GM18867 (cell line): Measurements from ENCODE around the gene RBPJL.

Experiments used
- ATAC-seq: cut with Tn5 transposase; IDR thresholded peaks from one replicate; pipeline ENCODE4 v1.9.1; 2021; ENCODE audit warnings: mild to moderate bottlenecking, moderate library complexity; ENCODE audit not compliant: unreplicated experiment

Gene RBPJL

DNA sequence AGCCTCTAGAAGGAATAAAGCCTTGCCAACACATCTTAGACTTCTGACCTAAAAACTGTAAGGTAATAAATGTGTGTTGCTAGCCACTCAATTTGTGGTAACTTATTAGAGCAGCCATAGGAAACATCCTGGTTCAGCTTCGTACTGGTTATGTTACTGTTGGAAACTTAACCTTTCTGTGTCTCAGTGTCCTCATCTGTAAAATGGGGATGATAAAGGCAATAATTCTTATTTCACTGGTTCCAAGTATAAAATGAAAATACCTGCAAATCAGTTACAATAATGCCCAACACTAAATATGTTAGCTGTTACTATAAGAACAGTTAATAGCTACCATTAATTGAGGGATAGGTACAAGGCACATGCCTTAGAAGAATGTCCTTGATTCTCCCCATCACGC is 14.3 kb upstream of the RBPJL start:
- no peak for ATAC-seq

DNA sequence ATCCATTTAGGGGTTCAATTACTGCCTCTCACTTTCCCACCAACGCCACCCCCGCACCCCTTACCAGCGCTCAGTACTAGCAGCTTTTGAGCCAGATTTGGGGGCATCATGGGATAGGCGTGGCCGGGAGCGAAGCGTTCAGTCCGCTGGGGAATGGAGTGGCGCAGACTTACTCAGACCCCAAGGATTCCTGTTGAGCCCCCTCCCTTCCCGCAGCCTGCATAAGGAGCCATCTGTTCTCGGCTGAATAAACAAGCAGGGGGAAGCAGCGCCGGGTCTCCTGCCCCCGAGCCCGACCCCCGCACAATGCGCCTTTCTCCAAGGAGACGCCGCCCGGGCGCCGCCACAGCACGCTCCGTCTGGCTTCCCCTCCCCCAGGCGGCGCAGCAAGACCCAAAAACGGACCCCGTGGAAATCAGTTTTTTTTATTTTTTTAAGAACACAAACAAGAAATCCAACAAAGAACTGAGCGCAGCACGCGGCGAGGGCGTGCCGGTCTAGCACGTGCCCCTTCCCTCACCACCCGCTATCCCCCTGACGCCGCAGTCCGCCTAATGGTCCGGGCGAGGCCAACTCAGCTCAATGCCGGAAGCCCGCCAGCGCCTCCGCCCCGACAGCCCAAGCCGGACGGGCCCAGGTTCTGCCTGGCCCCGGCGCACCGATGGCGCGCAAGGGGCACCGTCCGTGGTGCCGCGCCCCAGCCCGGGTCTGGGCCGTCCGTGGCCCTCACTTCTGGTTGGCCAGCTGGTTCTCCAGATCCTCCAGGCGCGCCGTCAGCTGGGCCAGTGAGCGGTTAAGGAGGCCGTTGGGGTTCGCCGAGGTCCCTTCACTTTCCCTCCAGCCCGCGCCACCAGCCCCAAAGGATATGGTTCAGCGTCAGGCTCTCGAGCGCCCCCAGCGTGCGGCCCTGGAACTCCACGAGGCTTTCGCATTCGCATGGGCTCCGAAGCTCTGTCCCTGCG is 13.3 kb upstream of the RBPJL start:
- ATAC-seq = peak; percentile 60

- ATAC-seq = no peak
Observed at GRCh38 chr20:45294003-45294368, 12.7 kb upstream of the RBPJL start.

DNA sequence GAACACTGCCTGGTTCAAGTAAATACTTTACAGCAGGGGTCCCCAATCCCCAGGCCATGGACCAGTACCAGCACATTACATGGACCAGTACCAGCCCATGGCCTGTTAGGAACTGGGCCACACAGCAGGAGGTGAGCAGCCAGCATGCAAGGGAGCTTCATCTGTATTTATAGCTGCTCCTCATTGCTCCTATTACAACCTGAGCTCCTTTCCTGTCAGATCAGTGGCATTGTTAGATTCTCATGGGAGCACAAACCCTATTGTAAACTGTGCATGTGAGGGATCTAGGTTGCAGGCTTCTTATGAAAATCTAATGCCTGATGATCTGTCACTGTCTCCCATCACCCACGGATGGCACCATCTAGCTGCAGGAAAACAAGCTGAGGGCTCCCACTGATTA is 12.0 kb upstream of the RBPJL start:
- ATAC-seq = no peak

- no peak for ATAC-seq
Observed at GRCh38 chr20:45297786-45298497, 8.7 kb upstream of the RBPJL start.

GRCh38 chr20:45299786-45300185 is 6.9 kb upstream of the RBPJL start:
- ATAC-seq = no peak

DNA sequence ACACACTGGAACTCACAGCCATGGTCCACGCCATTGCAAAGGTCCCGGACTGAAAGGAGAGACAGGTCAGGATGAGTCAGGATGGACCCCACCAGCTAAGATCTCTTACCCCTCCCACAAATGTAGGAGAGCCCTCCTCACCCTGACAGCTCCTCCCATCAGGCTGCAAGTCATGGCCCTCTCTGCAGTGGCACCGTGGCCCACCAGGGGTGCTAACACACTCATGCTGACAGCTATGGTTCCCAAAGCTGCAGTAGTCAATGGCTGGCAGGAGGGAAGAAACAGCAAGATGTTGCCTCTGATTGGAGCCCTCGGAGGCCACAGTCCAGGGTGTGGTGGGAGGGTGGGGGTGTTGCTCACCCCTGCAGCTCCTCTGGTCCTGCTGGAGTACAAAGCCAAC is 5.7 kb upstream of the RBPJL start:
- ATAC-seq = no peak

GRCh38 chr20:45301824-45302271 is 4.8 kb upstream of the RBPJL start:
- ATAC-seq = no peak

DNA sequence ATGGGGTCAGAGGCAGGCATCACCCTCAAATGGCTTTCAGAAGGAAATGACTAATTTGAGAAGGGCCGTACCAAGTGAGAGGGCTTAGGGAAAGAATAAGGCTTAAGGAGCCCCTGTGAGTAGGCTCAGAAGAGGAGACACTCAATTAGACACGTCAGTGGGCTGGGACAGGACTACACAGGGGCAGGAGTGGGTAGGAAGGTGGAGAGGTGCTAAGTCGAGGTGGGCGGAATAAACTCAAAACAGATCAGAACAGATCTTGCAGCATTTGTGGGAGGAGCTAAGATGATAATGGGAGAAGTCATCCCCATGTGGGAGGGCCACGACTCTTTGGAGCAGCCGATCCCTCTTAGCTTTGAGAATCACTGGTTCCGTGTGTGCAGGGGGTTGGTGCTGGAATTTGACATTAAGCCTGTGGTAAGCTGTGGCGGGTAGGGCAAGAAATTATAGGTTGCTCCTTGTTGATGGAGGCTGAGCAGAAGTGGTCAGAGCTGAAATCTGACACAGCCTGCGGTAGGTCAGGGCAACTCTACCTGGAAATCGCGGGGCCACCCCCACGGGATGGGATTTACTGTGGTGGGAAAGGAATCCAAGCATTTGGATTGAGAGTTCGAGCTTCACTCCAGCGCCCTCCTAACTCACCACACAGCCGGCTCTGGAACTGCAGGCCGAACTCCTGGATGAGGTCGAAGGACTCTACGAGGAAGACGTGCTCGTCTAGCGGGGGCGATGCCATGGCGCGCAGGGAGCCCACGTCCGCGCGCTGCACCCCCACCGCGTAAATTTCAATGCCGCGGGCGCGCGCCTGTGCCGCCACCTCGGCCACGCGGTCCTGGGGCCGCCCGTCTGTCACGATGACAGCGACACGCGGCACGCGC is 2.8 kb upstream of the RBPJL start:
- no peak for ATAC-seq

GRCh38 chr20:45304464-45304999 is 2.1 kb upstream of the RBPJL start:
- ATAC-seq = no peak

DNA sequence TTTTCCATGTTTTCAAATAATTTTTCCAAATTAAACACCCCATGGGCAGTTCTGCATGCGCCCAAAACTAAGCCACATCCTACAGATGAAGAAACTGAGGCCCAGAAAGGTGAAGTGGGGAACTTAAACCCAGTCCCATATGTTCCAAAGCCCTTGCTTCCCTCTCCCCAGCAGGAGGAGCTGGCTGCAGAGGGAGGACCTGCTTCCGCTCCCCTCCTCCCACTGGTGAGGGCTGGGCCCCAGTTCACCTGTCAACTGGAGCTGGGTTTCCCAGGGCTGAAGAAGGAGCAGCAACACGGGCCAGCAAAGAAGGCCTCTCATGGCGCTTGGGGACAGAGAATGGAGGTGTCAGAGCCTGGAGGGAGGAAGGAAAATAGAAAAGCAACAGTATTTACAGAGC is 1.4 kb upstream of the RBPJL start:
- no peak for ATAC-seq

- ATAC-seq = no peak
Observed at GRCh38 chr20:45307076-45307640, 518 bp downstream of the RBPJL start.

GRCh38 chr20:45308117-45308778 is 1.6 kb downstream of the RBPJL start, which contains the start of gene MATN4:
Gene MATN4 (minus strand): TSS chr20:45308299. CDS start chr20:45305582, 2,717 bp downstream.
- ATAC-seq = no peak

GRCh38 chr20:45309075-45309474 is 2.4 kb downstream of the RBPJL start:
- ATAC-seq = no peak

- no peak for ATAC-seq
Observed at GRCh38 chr20:45311589-45312211, 5.1 kb downstream of the RBPJL start.

DNA sequence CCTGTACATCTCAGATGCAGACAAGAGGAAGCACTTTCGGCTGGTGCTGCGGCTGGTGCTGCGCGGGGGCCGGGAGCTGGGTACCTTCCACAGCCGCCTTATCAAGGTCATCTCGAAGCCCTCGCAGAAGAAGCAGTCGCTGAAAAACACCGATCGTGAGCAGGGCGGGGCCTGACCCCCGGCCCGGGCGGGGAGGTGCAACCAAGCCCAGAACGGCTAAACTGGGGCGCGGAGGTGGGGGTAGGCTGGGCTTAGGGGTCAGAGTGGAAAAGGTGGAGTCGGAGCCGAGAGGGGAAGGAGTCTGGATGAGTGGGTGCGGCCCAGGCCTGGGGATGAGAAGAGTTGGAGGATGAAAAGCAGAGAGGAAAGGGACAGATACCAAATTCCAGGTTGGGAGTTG is 5.6 kb downstream of the RBPJL start:
- no peak for ATAC-seq

- ATAC-seq = no peak
Observed at GRCh38 chr20:45313065-45313695, 6.5 kb downstream of the RBPJL start.

- no peak for ATAC-seq
Observed at GRCh38 chr20:45313943-45314342, 7.3 kb downstream of the RBPJL start.

- ATAC-seq = no peak
Observed at GRCh38 chr20:45315672-45316071, 9.0 kb downstream of the RBPJL start.
